ENCODE results near the gene RSL1D1. TPM values are rescaled to one million over a fixed set of nuclear protein-coding genes. Genes with fewer than 3 reads are reported as not detected.

RSL1D1 gene
- total and polyA plus RNA-seq, 2 of the 8 experiments (the other 6 are each of a cell fraction or from before 2014, with no cell fraction given): 41.3 to 292 TPM

DNA sequence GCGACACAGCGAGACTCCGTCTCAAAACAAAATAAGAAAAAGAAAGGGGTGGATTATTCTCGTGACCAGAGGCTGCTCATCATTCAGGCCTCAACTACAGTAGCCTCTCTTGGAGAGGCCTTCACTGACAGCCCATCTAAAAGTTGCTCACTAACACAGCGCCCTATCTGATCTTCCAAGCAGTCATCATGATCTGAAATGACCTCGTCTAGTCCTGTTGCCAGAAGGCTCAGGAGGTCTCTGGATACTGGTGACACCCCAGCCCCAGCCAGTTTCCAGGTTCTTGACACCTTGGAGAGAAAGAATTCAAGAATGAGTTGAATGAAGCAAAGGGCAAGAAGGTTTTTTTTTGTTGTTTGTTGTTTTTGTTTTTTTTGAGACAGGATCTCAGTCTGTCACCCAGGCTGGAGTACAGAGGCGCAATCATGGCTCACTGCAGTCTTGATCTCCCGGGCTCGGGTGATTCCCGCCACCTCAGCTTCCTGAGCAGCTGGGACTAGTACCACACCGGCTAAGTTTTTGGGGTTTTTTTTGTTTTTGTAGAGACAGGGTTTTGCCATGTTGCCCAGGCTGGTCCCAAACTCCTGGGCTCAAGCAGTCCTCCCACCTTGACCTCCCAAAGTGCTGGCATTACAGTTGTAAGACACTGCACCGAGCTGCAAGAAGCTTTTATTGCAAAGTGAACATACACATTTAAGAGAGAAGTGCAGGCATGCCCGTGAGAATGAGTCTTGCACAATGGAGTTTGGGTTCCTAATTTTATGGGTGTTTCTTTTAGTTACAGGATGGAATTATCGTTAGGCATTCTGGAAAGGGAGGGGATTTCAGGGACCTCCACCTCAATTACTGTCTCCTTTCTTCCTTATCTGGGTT lies 51.6 kb downstream of the RSL1D1 start:
- POLR2A ChIA-PET (ENCODE audit: partially characterized antibody): interaction anchor here (0.9 kb wide), 1 partner anchor 57 kb away, joined by 3 read pairs; the partner anchor contains the start of gene TXNDC11
- no peak for TF ChIP-seq CEBPB (IDR thresholded peaks at IDR 0.05; ENCODE audit: low read depth, low read length)
- no peak for TF ChIP-seq HDAC6 (IDR thresholded peaks at IDR 0.05; ENCODE audit: low read depth, low read length)
- TF ChIP-seq SP1 (IDR thresholded peaks at IDR 0.05; ENCODE audit: low read depth, low read length): no peak
- TF ChIP-seq TBP (IDR thresholded peaks at IDR 0.05; ENCODE audit: low read depth, low read length): no peak
- no peak for TF ChIP-seq CREB1 (IDR thresholded peaks at IDR 0.05)
- TF ChIP-seq JUN (IDR thresholded peaks at IDR 0.05; ENCODE audit: low read depth, low read length): no peak
- no peak for TF ChIP-seq ASH2L (IDR thresholded peaks at IDR 0.05; ENCODE audit: low read length)
- no peak for TF ChIP-seq MAFK (IDR thresholded peaks at IDR 0.05; ENCODE audit: low read depth, low read length)
- no peak for TF ChIP-seq CHD1 (IDR thresholded peaks at IDR 0.05; ENCODE audit: low read depth, low read length)
- TF ChIP-seq KDM5A (IDR thresholded peaks at IDR 0.05; ENCODE audit: low read length): no peak
- TF ChIP-seq CTBP2 (IDR thresholded peaks at IDR 0.05; ENCODE audit: borderline replicate concordance, insufficient read depth, insufficient read length, low read length): no peak
- no peak for TF ChIP-seq SIN3A (conservative IDR thresholded peaks at IDR 0.05 in 1 of 2, IDR thresholded peaks at IDR 0.05 in 1 of 2; ENCODE audit: low read depth in 1 of 2, low read length in 2 of 2)

More for the DNA sequence above, 51.6 kb downstream of the RSL1D1 start:
- Histone ChIP-seq H4K8ac (ENCODE audit: extremely low read depth, insufficient read depth, low read length) (no peak overlapping the region), H3K18ac (ENCODE audit: extremely low read depth, low read length) (no peak overlapping the region), H2BK15ac (ENCODE audit: low read length) (no peak overlapping the region), H4K5ac (ENCODE audit: insufficient read length, low read depth, low read length) (no peak overlapping the region), H2BK5ac (ENCODE audit: low read depth, low read length) (no peak overlapping the region), H2AFZ (ENCODE audit: low read length) (no peak overlapping the region), H2BK20ac (ENCODE audit: low read length) (no peak overlapping the region), H3K36me3 (ENCODE audit: control insufficient read depth in 2 of 4, insufficient read depth in 4 of 4, low read length in 3 of 4) (no peaks in the 10 kb centered on the region; a peak in 1 of 8 replicates), H3K27me3 (replicated peaks in 1 of 4; ENCODE audit: control insufficient read depth in 3 of 4, extremely low read depth in 1 of 4, insufficient read depth in 3 of 4, low read length in 3 of 4) (no peaks in the 10 kb centered on the region), H3K27ac (ENCODE audit: low read depth, low read length) (no peak overlapping the region; the same call in 1 of the 2 replicates), H3K14ac (ENCODE audit: insufficient read length) (no peak overlapping the region), H3K23me2 (ENCODE audit: low read depth, low read length) (peaks cover 4% of the 10 kb centered on the region; the same call in 1 of the 2 replicates), H3K4ac (replicated peaks; ENCODE audit: insufficient read length, low read depth, low read length) (no peak overlapping the region), H4K20me1 (replicated peaks in 1 of 2; ENCODE audit: control insufficient read depth in 1 of 2, insufficient read depth in 2 of 2, low read length in 2 of 2) (peaks cover 0 to 3% of the 10 kb centered on the region in 2 experiments), H3K4me2 (ENCODE audit: insufficient read depth in 1 of 2, low read depth in 2 of 2, low read length in 2 of 2) (peak overlapping the region in 1 of 2 experiments; percentile 75; a peak in 1 of 4 replicates), H2BK120ac (replicated peaks; ENCODE audit: low read depth, low read length) (no peak overlapping the region), H3K79me2 (ENCODE audit: control insufficient read depth in 1 of 2, insufficient read depth in 2 of 2, low read length in 2 of 2) (peaks cover 8 to 15% of the 10 kb centered on the region in 2 experiments), H3K56ac (replicated peaks; ENCODE audit: insufficient read length, low read depth, low read length) (no peak overlapping the region), H3K9ac (replicated peaks in 1 of 4; ENCODE audit: extremely low read depth in 1 of 4, low read depth in 3 of 4, low read length in 3 of 4) (no peak overlapping the region), H2AK5ac (ENCODE audit: low read depth, low read length) (no peak overlapping the region), H3K4me1 (replicated peaks in 1 of 4; ENCODE audit: control insufficient read depth in 3 of 4, insufficient read depth in 4 of 4, low read length in 3 of 4) (peaks cover 0 to 6% (median 3%) of the 10 kb centered on the region in 4 experiments; a peak in 4 of 7 replicates), H3K79me1 (ENCODE audit: low read depth, low read length) (peaks cover 10% of the 10 kb centered on the region; the same call in 1 of the 2 replicates), H2BK12ac (ENCODE audit: low read depth, low read length) (no peak overlapping the region), H3K23ac (ENCODE audit: insufficient read length) (no peak overlapping the region), H3K4me3 (ENCODE audit: extremely low read depth in 1 of 4, insufficient read depth in 2 of 4, low read depth in 3 of 4, low read length in 4 of 4) (no peak overlapping the region), H3K9me3 (ENCODE audit: insufficient read depth in 2 of 2, low read depth in 1 of 2, low read length in 1 of 2) (no peaks in the 10 kb centered on the region), H4K91ac (replicated peaks; ENCODE audit: insufficient read length, low read length) (no peak overlapping the region)
- no peak for DNase-seq (ENCODE audit: low read depth in 1 of 2, low spot score in 2 of 2)
- WGBS, 2 experiments (ENCODE audit: extremely low coverage in 1 of 2, insufficient coverage in 1 of 2, insufficient read length in 1 of 2, insufficient replicate concordance in 2 of 2, low coverage in 1 of 2, low lambda C conversion rate in 2 of 2, missing lambda C conversion rate in 1 of 2): 93% methylated on average over 13 of the region's 14 CpGs; no CpG with 5 or more reads in 1 of the 2 experiments
- no peak for FAIRE-seq
- CTCF ChIA-PET (ENCODE audit: partially characterized antibody): interaction anchor here (0.7 to 2.1 kb wide), 5 partner anchors 14 to 144 kb away, joined by 3 to 5 read pairs (median 3); no protein-coding TSS in a partner anchor

All from H1 (cell line).